HEK293 (cell line): ENCODE results near the gene DAPK2.

Source experiments
- CTCF ChIA-PET: fragments of 350-600 bp; formaldehyde crosslinking; extraction: SDS; loops from one replicate; lab custom pipeline; 2021; ENCODE audit warnings: antibody characterized with exemption; lab: Yijun Ruan, JAX
- POLR2A ChIA-PET: fragments of 300-600 bp; formaldehyde crosslinking; extraction: SDS; loops from one replicate; lab custom pipeline; 2020; ENCODE audit warnings: antibody characterized with exemption, inconsistent platforms; lab: Yijun Ruan, JAX
- H3K27ac ChIP-seq: fragments of 200-500 bp; sonication (Bioruptor generic); 2 replicates; pipeline ENCODE4 v1.5.1; 2014; ENCODE audit warnings: low read depth, low read length, control low read depth, inconsistent platforms; ENCODE audit errors: extremely low read depth
- H3K36me3 ChIP-seq, 2 experiments: fragments of 200-500 bp in 1 of 2; sonication (Bioruptor generic) in 1 of 2; 1 replicate in 1 of 2; 2 replicates in 1 of 2; pipeline ENCODE4 v1.5.1; 2014 to 2017; ENCODE audit warnings: inconsistent platforms in 2 of 2, low read length in 2 of 2; ENCODE audit not compliant: control insufficient read depth in 2 of 2, insufficient read depth in 1 of 2
- H3K4me1 ChIP-seq: fragments of 200-500 bp; sonication (Bioruptor generic); 2 replicates; pipeline ENCODE4 v1.5.1; 2014; ENCODE audit warnings: mild to moderate bottlenecking, low read length, inconsistent platforms; ENCODE audit not compliant: control insufficient read depth, insufficient read depth
- H3K4me3 ChIP-seq: 2 replicates; pipeline ENCODE4 v1.5.1; 2011; ENCODE audit warnings: low read depth, mild to moderate bottlenecking, control low read depth, low read length, moderate library complexity
- H3K9me3 ChIP-seq: fragments of 200-500 bp; sonication (Bioruptor generic); 2 replicates; pipeline ENCODE4 v1.5.1; 2014; ENCODE audit warnings: low read depth, low read length, inconsistent platforms; ENCODE audit not compliant: control insufficient read depth, insufficient read depth
- GLIS2 ChIP-seq: fragments of 450-650 bp; formaldehyde crosslinking; IDR thresholded peaks from 2 replicates; pipeline ENCODE4 v1.5.1; 2016; ENCODE audit warnings: missing biosample characterization, missing genetic modification characterization
- HOXC10 ChIP-seq: sonication (generic); formaldehyde crosslinking; IDR thresholded peaks from 2 replicates; pipeline ENCODE4 v1.8.1; 2023; ENCODE audit warnings: mild to moderate bottlenecking, missing genetic modification reagents
- IKZF3 ChIP-seq: fragments of 450-650 bp; IDR thresholded peaks from 2 replicates; pipeline ENCODE4 v1.5.0; 2018; ENCODE audit warnings: missing biosample characterization, mild to moderate bottlenecking, missing genetic modification characterization, moderate library complexity
- KLF1 ChIP-seq: fragments of 450-650 bp; formaldehyde crosslinking; IDR thresholded peaks from 2 replicates; pipeline ENCODE4 v1.5.1; 2016; ENCODE audit warnings: missing biosample characterization, missing genetic modification characterization
- KLF17 ChIP-seq: fragments of 450-650 bp; formaldehyde crosslinking; IDR thresholded peaks from 2 replicates; pipeline ENCODE4 v1.5.1; 2016; ENCODE audit warnings: missing biosample characterization, missing genetic modification characterization
- MZF1 ChIP-seq: fragments of 450-650 bp; formaldehyde crosslinking; IDR thresholded peaks from 2 replicates; pipeline ENCODE4 v1.5.1; 2017; ENCODE audit warnings: missing biosample characterization, missing genetic modification characterization, borderline replicate concordance
- SP7 ChIP-seq: fragments of 450-650 bp; formaldehyde crosslinking; IDR thresholded peaks from 2 replicates; pipeline ENCODE4 v1.5.1; 2016; ENCODE audit warnings: missing biosample characterization, missing genetic modification characterization
- ZBTB20 ChIP-seq: fragments of 450-650 bp; formaldehyde crosslinking; IDR thresholded peaks from 2 replicates; pipeline ENCODE4 v1.5.1; 2016; ENCODE audit warnings: missing biosample characterization, missing genetic modification characterization
- ZNF174 ChIP-seq: fragments of 450-650 bp; formaldehyde crosslinking; IDR thresholded peaks from 2 replicates; pipeline ENCODE4 v1.5.0; 2017; ENCODE audit warnings: missing biosample characterization, mild to moderate bottlenecking, missing genetic modification characterization
- ZNF19 ChIP-seq: fragments of 450-650 bp; formaldehyde crosslinking; IDR thresholded peaks from 2 replicates; pipeline ENCODE4; 2016; ENCODE audit warnings: missing biosample characterization, missing genetic modification characterization, low read depth
- ZNF211 ChIP-seq: fragments of 450-650 bp; formaldehyde crosslinking; IDR thresholded peaks from 2 replicates; pipeline ENCODE4 v1.5.1; 2016; ENCODE audit warnings: low read depth, missing biosample characterization, missing genetic modification characterization
- ZNF341 ChIP-seq: fragments of 450-650 bp; formaldehyde crosslinking; IDR thresholded peaks from 2 replicates; pipeline ENCODE4; 2016; ENCODE audit warnings: low read depth, missing biosample characterization, missing genetic modification characterization
- ZNF37A ChIP-seq: fragments of 450-650 bp; IDR thresholded peaks from 2 replicates; pipeline ENCODE4 v1.5.1; 2018; ENCODE audit warnings: missing biosample characterization, missing genetic modification characterization
- ZNF394 ChIP-seq: fragments of 450-650 bp; formaldehyde crosslinking; IDR thresholded peaks from 2 replicates; pipeline ENCODE4 v1.5.1; 2016; ENCODE audit warnings: missing biosample characterization, missing genetic modification characterization, mild to moderate bottlenecking, moderate library complexity, borderline replicate concordance
- ZNF398 ChIP-seq: fragments of 450-650 bp; formaldehyde crosslinking; IDR thresholded peaks from 2 replicates; pipeline ENCODE4 v1.5.1; 2017; ENCODE audit warnings: missing biosample characterization, missing genetic modification characterization
- ZNF426 ChIP-seq: fragments of 450-650 bp; formaldehyde crosslinking; IDR thresholded peaks from 2 replicates; pipeline ENCODE4 v1.5.1; 2017; ENCODE audit warnings: missing biosample characterization, missing genetic modification characterization, mild to moderate bottlenecking, inconsistent platforms, moderate library complexity
- ZNF529 ChIP-seq: fragments of 450-650 bp; formaldehyde crosslinking; IDR thresholded peaks from 2 replicates; pipeline ENCODE4 v1.5.1; 2017; ENCODE audit warnings: missing genetic modification characterization, missing biosample characterization; ENCODE audit not compliant: insufficient replicate concordance
- ZNF560 ChIP-seq: fragments of 450-650 bp; formaldehyde crosslinking; IDR thresholded peaks from 2 replicates; pipeline ENCODE4 v1.5.1; 2017; ENCODE audit warnings: missing biosample characterization, missing genetic modification characterization, borderline replicate concordance
- ZNF610 ChIP-seq: fragments of 450-650 bp; formaldehyde crosslinking; IDR thresholded peaks from 2 replicates; pipeline ENCODE4 v1.5.1; 2016; ENCODE audit warnings: missing biosample characterization, missing genetic modification characterization, borderline replicate concordance
- ZNF626 ChIP-seq: fragments of 450-650 bp; sonication (Bioruptor Pico); formaldehyde crosslinking; IDR thresholded peaks from 2 replicates; pipeline ENCODE4 v1.5.1; 2018; ENCODE audit warnings: missing biosample characterization, missing genetic modification characterization, inconsistent platforms
- ZNF692 ChIP-seq: fragments of 450-650 bp; formaldehyde crosslinking; IDR thresholded peaks from 2 replicates; pipeline ENCODE4 v1.5.1; 2016; ENCODE audit warnings: missing biosample characterization, missing genetic modification characterization
- ZNF707 ChIP-seq: fragments of 450-650 bp; formaldehyde crosslinking; IDR thresholded peaks from 2 replicates; pipeline ENCODE4 v1.5.1; 2016; ENCODE audit warnings: missing biosample characterization, missing genetic modification characterization
- ZNF843 ChIP-seq: fragments of 450-650 bp; formaldehyde crosslinking; IDR thresholded peaks from 2 replicates; pipeline ENCODE4 v1.5.1; 2016; ENCODE audit warnings: missing biosample characterization, missing genetic modification characterization
- ZSCAN18 ChIP-seq: fragments of 450-650 bp; formaldehyde crosslinking; IDR thresholded peaks from 2 replicates; pipeline ENCODE4 v1.5.1; 2016; ENCODE audit warnings: missing biosample characterization, missing genetic modification characterization
- ZXDB ChIP-seq: fragments of 450-650 bp; formaldehyde crosslinking; IDR thresholded peaks from 2 replicates; pipeline ENCODE4 v1.5.1; 2016; ENCODE audit warnings: missing biosample characterization, missing genetic modification characterization
- TF ChIP-seq, protein P1 (sequence below): fragments of 450-650 bp; formaldehyde crosslinking; IDR thresholded peaks from 2 replicates; pipeline ENCODE4 v1.5.1; 2017; ENCODE audit warnings: missing biosample characterization, missing genetic modification characterization

Gene DAPK2

DNA sequence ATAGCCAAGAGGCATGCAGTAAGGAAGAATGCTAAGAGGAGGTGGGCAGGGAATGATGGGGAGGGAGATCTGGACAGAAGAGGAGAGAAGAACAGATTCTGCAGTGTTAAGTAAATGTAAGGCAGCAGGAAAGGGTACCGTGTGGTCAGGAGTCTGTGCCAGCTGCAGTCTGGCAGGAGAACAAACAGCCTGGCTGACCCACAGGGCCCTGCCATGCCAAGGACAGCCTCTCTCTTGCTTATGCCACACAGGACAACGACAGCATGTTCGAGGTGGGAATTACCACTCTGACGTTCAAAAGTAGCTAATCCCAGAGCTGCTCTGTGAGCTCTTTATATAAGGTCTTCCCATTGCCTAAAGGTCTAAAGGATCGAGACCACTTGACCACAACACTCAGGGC is 31.3 kb downstream of the DAPK2 start (continued):
- TF ChIP-seq ZSCAN18 (tag by site-specific recombination) (no peak), ZNF398 (tag by site-specific recombination) (no peak), ZNF707 (tag by site-specific recombination) (no peak), ZNF37A (tag by site-specific recombination) (no peak), ZNF529 (tag by site-specific recombination) (no peak), ZNF626 (tag by site-specific recombination) (no peak), ZNF426 (tag by site-specific recombination) (no peak), ZNF843 (tag by site-specific recombination) (no peak), HOXC10 (CRISPR knock-in tag) (no peak), ZXDB (tag by site-specific recombination) (no peak), ZNF211 (tag by site-specific recombination) (no peak)

- peak overlapping the region; percentile 29; the same call in 1 of the 2 replicates for H3K27ac ChIP-seq
- no peaks in the 10 kb centered on the region for H3K9me3 ChIP-seq
- H3K4me3 ChIP-seq = no peak overlapping the region
- POLR2A ChIA-PET = no interaction called here
- CTCF ChIA-PET = interaction anchor here (0.6 kb wide), 1 partner anchor 36 kb away, joined by 3 read pairs; no protein-coding TSS in a partner anchor
- H3K4me1 ChIP-seq = peaks cover 5% of the 10 kb centered on the region; the same call in 1 of the 2 replicates
- H3K36me3 ChIP-seq = no peaks in the 10 kb centered on the region
- no peak for TF ChIP-seq MZF1 (tag by site-specific recombination)
- no peak for TF ChIP-seq ZNF692 (tag by site-specific recombination)
- no peak for TF ChIP-seq ZNF174 (tag by site-specific recombination)
- no peak for TF ChIP-seq GLIS2 (tag by site-specific recombination)
- no peak for TF ChIP-seq IKZF3
- TF ChIP-seq ZNF19 (tag by site-specific recombination) = no peak
- peak; percentile 88 for TF ChIP-seq KLF1 (tag by site-specific recombination)
- TF ChIP-seq KLF17 (tag by site-specific recombination) = no peak
- TF ChIP-seq, protein P1, sequence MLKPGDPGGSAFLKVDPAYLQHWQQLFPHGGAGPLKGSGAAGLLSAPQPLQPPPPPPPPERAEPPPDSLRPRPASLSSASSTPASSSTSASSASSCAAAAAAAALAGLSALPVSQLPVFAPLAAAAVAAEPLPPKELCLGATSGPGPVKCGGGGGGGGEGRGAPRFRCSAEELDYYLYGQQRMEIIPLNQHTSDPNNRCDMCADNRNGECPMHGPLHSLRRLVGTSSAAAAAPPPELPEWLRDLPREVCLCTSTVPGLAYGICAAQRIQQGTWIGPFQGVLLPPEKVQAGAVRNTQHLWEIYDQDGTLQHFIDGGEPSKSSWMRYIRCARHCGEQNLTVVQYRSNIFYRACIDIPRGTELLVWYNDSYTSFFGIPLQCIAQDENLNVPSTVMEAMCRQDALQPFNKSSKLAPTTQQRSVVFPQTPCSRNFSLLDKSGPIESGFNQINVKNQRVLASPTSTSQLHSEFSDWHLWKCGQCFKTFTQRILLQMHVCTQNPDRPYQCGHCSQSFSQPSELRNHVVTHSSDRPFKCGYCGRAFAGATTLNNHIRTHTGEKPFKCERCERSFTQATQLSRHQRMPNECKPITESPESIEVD (tag by site-specific recombination) = 0 out of 2 replicates have a peak, but pooled peaks have one; percentile 32
- TF ChIP-seq ZNF341 (tag by site-specific recombination) = no peak
- TF ChIP-seq SP7 (tag by site-specific recombination) = peak; percentile 14
- TF ChIP-seq ZNF398 (tag by site-specific recombination) = no peak
- no peak for TF ChIP-seq ZNF394 (tag by site-specific recombination)
- no peak for TF ChIP-seq ZBTB20 (tag by site-specific recombination)
- TF ChIP-seq ZNF560 (tag by site-specific recombination) = no peak
- no peak for TF ChIP-seq ZNF610 (tag by site-specific recombination)
- no peak for TF ChIP-seq ZNF626 (tag by site-specific recombination)
These were observed 32.9 kb downstream of the DAPK2 start for GRCh38 chr15:64013179-64014062.
